NT2/D1 (cell line): ENCODE measurements around the gene MOB3B.

Experiments used
- SUZ12 ChIP-seq: IDR thresholded peaks from 2 replicates; pipeline ENCODE4 v1.6.1; 2011; ENCODE audit not compliant: insufficient read length, insufficient read depth; ENCODE audit errors: extremely low read depth
- YY1 ChIP-seq: IDR thresholded peaks from 2 replicates; pipeline ENCODE4 v1.6.1; 2011; ENCODE audit not compliant: insufficient read length, insufficient read depth
- ZNF274 ChIP-seq: IDR thresholded peaks from 2 replicates; pipeline ENCODE4 v1.6.1; 2011; ENCODE audit warnings: mild to moderate bottlenecking, low read depth, low read length

GRCh38 chr9:27561685-27562084 is 32.1 kb upstream of the MOB3B start:
- TF ChIP-seq SUZ12 (no peak), YY1 (no peak), ZNF274 (no peak)
